ENCODE data around the gene CORO2B.

- TF ChIP-seq POLR2AphosphoS5 (IDR thresholded peaks at IDR 0.05; ENCODE audit: borderline replicate concordance, low read depth, low read length) (no peak), EZH2 (IDR thresholded peaks at IDR 0.05) (no peak)
These were observed 32.0 kb downstream of the CORO2B start for GRCh38 chr15:68610825-68611224.

All from SK-N-MC (cell line).